ENCODE results near the gene ANKRD6. TPM values are rescaled to one million over a fixed set of nuclear protein-coding genes. Genes with fewer than 3 reads are reported as not detected.

The ANKRD6 gene
- total and polyA plus RNA-seq, 2 donors, result 10.6 to 12.3 TPM

DNA sequence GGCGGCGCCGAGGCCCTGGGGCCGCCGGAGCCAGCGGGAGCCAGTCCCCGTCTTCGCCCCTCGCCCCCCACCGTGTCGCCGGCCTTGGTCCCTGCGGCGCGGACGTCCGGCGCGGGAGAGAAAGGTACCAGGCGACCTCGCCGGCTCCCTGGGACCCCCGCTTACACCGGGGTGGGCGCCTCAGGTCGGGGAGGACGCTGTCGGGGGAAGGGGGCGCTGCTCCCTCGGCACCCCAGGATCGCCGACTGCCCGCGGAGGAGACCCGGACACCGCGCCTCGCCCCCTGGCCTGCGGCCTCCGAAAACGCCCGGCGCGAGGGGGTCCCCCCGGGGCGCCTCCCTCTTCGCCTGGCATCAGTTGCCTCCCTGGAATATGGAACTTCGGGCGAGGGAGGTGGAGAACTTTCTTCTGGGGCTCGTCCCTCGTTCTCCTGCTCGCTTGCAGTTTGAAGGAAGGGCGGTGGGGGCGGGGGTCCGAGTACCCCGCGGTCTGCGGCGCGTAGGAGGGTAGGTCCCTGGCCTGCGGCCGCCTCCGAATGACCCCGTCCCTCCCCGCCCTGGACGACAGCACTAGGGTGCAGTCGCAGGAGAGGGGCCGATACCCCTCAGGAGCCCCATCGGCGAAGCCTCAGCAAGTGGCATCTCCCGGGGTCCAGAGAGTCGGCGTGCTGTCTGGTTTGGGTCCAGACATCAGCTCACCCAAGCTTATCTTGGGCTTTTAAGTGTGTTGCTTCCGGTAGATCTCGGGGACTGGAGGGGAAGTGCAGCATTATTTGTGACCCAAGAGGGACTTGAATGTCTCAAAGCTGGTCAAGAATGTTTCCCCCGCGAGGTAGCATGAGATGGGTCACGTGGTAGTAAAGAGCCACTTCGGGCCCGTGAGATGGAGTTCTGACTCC, 549 bp downstream of the ANKRD6 start:
- Histone ChIP-seq H3K36me3 (ENCODE audit: control insufficient read depth in 2 of 2, insufficient read depth in 2 of 2, low read length in 1 of 2) (no peaks in the 10 kb centered on the region), H3K27ac (ENCODE audit: low read depth in 1 of 2, low read length in 1 of 2) (no peak overlapping the region), H3K4me3 (ENCODE audit: low read length in 2 of 2) (peak overlapping the region; percentile 49 to 74), H3K27me3 (ENCODE audit: control insufficient read depth in 2 of 2, insufficient read depth in 1 of 2, low read length in 1 of 2) (peaks cover 5 to 20% of the 10 kb centered on the region in 2 donors), H3K4me1 (ENCODE audit: control insufficient read depth in 2 of 2, insufficient read depth in 2 of 2, low read length in 2 of 2) (peaks cover 3 to 14% of the 10 kb centered on the region in 2 donors), H3K9me3 (ENCODE audit: control insufficient read depth in 2 of 2, insufficient read depth in 1 of 2, low read length in 1 of 2) (no peaks in the 10 kb centered on the region)
- DNase-seq (ENCODE audit: low read depth in 6 of 9, low spot score in 9 of 9), result peak in 3 of 9 donors; percentile 22 to 46 (median 25)
- 3% methylated on average over 80 of the region's 80 CpGs for WGBS

DNA sequence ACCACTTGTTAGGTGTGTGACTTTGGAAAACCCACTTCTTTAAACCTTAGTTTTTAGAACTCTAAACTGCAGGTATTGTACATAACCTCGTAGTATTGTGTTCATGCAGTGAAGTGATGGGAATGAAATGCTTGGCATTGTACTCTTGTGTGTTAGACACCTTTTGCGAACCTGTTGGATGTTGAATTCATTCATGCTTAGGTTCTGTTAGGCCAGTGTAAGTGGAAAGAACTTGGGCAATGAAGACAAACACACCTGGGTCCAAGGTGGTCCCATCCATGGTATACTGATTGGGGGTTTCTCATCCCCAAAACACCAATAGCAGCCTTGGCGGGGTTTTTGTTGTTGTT, 1.2 kb downstream of the ANKRD6 start:
- peak overlapping the region; percentile 49 to 74 for H3K4me3 ChIP-seq (ENCODE audit: low read length in 2 of 2)
- peaks cover 5 to 20% of the 10 kb centered on the region in 2 donors for H3K27me3 ChIP-seq (ENCODE audit: control insufficient read depth in 2 of 2, insufficient read depth in 1 of 2, low read length in 1 of 2)
- 95% methylated on average over 3 of the region's 3 CpGs for WGBS
- H3K9me3 ChIP-seq (ENCODE audit: control insufficient read depth in 2 of 2, insufficient read depth in 1 of 2, low read length in 1 of 2), result no peaks in the 10 kb centered on the region
- H3K27ac ChIP-seq (ENCODE audit: low read depth in 1 of 2, low read length in 1 of 2), result no peak overlapping the region
- DNase-seq (ENCODE audit: low read depth in 6 of 9, low spot score in 9 of 9), result no peak
- peaks cover 3 to 14% of the 10 kb centered on the region in 2 donors for H3K4me1 ChIP-seq (ENCODE audit: control insufficient read depth in 2 of 2, insufficient read depth in 2 of 2, low read length in 2 of 2)
- no peaks in the 10 kb centered on the region for H3K36me3 ChIP-seq (ENCODE audit: control insufficient read depth in 2 of 2, insufficient read depth in 2 of 2, low read length in 1 of 2)

DNA sequence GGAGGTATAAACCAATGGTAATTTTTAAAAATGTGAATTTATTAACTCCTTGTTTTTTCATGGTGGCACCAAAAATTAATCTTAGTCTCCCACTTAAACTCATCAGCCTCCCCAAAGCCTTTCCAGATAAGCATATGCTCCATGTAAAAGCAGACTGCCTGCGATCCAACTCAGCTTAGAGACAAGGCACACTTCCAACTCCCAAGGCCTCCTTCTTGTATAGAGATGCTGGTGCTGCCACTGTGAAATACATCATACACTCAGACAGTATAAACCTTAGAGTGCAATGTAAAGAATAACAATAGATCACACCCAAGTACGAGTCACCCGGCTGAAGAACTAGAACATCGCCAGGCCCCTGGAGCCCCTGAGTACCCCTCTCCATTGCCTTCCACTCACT, 2.0 kb downstream of the ANKRD6 start:
- Histone ChIP-seq H3K36me3 (ENCODE audit: control insufficient read depth in 2 of 2, insufficient read depth in 2 of 2, low read length in 1 of 2) (no peaks in the 10 kb centered on the region), H3K27me3 (ENCODE audit: control insufficient read depth in 2 of 2, insufficient read depth in 1 of 2, low read length in 1 of 2) (peaks cover 5 to 20% of the 10 kb centered on the region in 2 donors), H3K27ac (ENCODE audit: low read depth in 1 of 2, low read length in 1 of 2) (peak overlapping the region in 1 of 2 donors; percentile 3), H3K4me3 (ENCODE audit: low read length in 2 of 2) (no peak overlapping the region), H3K9me3 (ENCODE audit: control insufficient read depth in 2 of 2, insufficient read depth in 1 of 2, low read length in 1 of 2) (no peaks in the 10 kb centered on the region), H3K4me1 (ENCODE audit: control insufficient read depth in 2 of 2, insufficient read depth in 2 of 2, low read length in 2 of 2) (peaks cover 3 to 14% of the 10 kb centered on the region in 2 donors)
- 94% methylated on average over 4 of the region's 4 CpGs for WGBS
- DNase-seq (ENCODE audit: low read depth in 6 of 9, low spot score in 9 of 9), result no peak

DNA sequence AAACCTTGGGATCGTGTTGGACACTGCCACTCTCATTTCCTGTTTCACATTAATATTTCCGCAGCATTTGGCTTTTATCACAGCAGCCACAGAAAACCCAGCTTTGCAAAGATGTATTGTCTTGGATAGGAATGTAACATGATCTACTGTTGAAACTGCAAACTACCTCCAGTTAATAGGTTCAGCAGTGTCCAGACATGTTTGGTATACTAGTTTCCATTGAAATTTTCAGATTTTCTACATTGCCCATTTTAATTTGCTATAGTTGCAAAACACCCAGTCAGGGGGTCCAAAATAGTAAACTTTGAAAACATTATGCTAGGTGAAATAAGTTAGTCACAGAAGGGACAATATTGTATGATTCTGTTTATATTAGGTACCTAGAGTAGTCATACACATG, 3.3 kb downstream of the ANKRD6 start:
- Histone ChIP-seq H3K36me3 (ENCODE audit: control insufficient read depth in 2 of 2, insufficient read depth in 2 of 2, low read length in 1 of 2) (no peaks in the 10 kb centered on the region), H3K9me3 (ENCODE audit: control insufficient read depth in 2 of 2, insufficient read depth in 1 of 2, low read length in 1 of 2) (no peaks in the 10 kb centered on the region), H3K27me3 (ENCODE audit: control insufficient read depth in 2 of 2, insufficient read depth in 1 of 2, low read length in 1 of 2) (peaks cover 5 to 20% of the 10 kb centered on the region in 2 donors), H3K4me3 (ENCODE audit: low read length in 2 of 2) (no peak overlapping the region), H3K27ac (ENCODE audit: low read depth in 1 of 2, low read length in 1 of 2) (no peak overlapping the region), H3K4me1 (ENCODE audit: control insufficient read depth in 2 of 2, insufficient read depth in 2 of 2, low read length in 2 of 2) (peaks cover 3 to 14% of the 10 kb centered on the region in 2 donors)
- no peak for DNase-seq (ENCODE audit: low read depth in 6 of 9, low spot score in 9 of 9)
- WGBS, result 70% methylated on average over 2 of the region's 2 CpGs

DNA sequence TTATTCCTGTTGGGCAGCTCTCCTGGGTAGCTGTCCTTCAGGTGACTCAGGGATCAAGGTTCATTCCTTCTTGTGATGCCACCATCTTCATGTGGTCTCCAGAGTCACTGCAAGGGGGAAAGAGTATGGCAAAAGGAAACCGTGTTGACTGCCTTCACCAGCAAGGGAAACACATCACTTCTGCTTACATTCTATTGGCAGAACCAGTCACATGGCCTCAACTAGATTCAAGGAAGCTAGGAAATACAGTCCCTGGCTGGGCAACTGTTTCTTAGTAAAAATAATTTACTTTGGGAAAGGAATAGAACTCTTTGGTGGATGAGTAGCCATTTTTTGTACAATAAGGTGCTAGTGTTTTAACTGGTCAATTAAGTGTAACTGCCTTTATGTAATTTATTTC, 5.3 kb downstream of the ANKRD6 start:
- 87% methylated on average over 1 of the region's 1 CpG for WGBS
- H3K4me3 ChIP-seq (ENCODE audit: low read length in 2 of 2), result no peak overlapping the region
- H3K27ac ChIP-seq (ENCODE audit: low read depth in 1 of 2, low read length in 1 of 2), result no peak overlapping the region
- DNase-seq (ENCODE audit: low read depth in 6 of 9, low spot score in 9 of 9), result no peak
- no peaks in the 10 kb centered on the region for H3K36me3 ChIP-seq (ENCODE audit: control insufficient read depth in 2 of 2, insufficient read depth in 2 of 2, low read length in 1 of 2)
- H3K9me3 ChIP-seq (ENCODE audit: control insufficient read depth in 2 of 2, insufficient read depth in 1 of 2, low read length in 1 of 2), result no peaks in the 10 kb centered on the region
- H3K4me1 ChIP-seq (ENCODE audit: control insufficient read depth in 2 of 2, insufficient read depth in 2 of 2, low read length in 2 of 2), result peaks cover 0 to 7% of the 10 kb centered on the region in 2 donors
- peaks cover 5 to 19% of the 10 kb centered on the region in 2 donors for H3K27me3 ChIP-seq (ENCODE audit: control insufficient read depth in 2 of 2, insufficient read depth in 1 of 2, low read length in 1 of 2)

DNA sequence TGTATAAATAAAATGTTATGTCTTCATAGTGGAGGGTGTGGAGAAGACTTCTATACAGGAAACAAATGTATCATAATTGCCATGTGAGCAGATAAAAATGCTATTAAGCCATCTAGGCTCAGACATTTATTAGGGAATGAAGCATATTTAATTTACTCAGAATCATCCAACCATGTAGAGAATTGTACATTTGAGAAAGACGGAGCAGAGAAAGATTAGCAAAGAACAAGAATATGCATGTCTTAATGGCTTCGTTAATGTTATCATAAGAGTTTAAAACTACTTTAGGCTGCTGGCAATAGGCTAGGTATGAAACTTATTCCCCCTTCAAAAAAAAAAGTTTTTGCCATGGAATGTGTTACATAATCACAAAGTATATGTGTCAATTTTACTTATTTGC, 6.1 kb downstream of the ANKRD6 start:
- WGBS, result 94% methylated on average over 2 of the region's 2 CpGs
- H3K27ac ChIP-seq (ENCODE audit: low read depth in 1 of 2, low read length in 1 of 2), result no peak overlapping the region
- no peaks in the 10 kb centered on the region for H3K9me3 ChIP-seq (ENCODE audit: control insufficient read depth in 2 of 2, insufficient read depth in 1 of 2, low read length in 1 of 2)
- H3K4me1 ChIP-seq (ENCODE audit: control insufficient read depth in 2 of 2, insufficient read depth in 2 of 2, low read length in 2 of 2), result no peaks in the 10 kb centered on the region
- DNase-seq (ENCODE audit: low read depth in 6 of 9, low spot score in 9 of 9), result no peak
- no peak overlapping the region for H3K4me3 ChIP-seq (ENCODE audit: low read length in 2 of 2)
- peaks cover 0 to 11% of the 10 kb centered on the region in 2 donors for H3K27me3 ChIP-seq (ENCODE audit: control insufficient read depth in 2 of 2, insufficient read depth in 1 of 2, low read length in 1 of 2)
- H3K36me3 ChIP-seq (ENCODE audit: control insufficient read depth in 2 of 2, insufficient read depth in 2 of 2, low read length in 1 of 2), result no peaks in the 10 kb centered on the region

DNA sequence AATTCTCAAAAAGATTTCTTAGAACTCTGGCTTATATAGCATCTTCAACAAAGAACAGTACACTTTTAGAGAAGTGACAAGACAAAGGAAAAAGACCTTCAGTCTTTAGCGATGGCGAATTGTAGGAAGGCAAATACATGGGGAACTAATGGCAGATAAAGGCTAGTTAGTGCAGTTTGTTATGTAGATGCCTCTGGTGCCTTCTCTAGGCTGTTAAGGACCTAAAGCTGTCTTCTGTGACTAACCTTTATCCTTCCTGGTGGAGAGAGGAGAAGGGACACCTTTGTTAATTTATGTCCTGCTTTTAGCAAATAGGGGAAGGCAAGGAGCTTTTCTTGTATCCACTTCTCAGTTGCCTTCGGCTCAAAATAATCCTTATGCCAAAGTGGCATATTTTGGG, 7.2 kb downstream of the ANKRD6 start:
- no peaks in the 10 kb centered on the region for H3K4me1 ChIP-seq (ENCODE audit: control insufficient read depth in 2 of 2, insufficient read depth in 2 of 2, low read length in 2 of 2)
- H3K4me3 ChIP-seq (ENCODE audit: low read length in 2 of 2), result no peak overlapping the region
- no peak overlapping the region for H3K27ac ChIP-seq (ENCODE audit: low read depth in 1 of 2, low read length in 1 of 2)
- DNase-seq (ENCODE audit: low read depth in 6 of 9, low spot score in 9 of 9), result no peak
- WGBS, result 95% methylated on average over 3 of the region's 3 CpGs
- H3K27me3 ChIP-seq (ENCODE audit: control insufficient read depth in 2 of 2, insufficient read depth in 1 of 2, low read length in 1 of 2), result peaks cover 0 to under 1% of the 10 kb centered on the region in 2 donors
- H3K36me3 ChIP-seq (ENCODE audit: control insufficient read depth in 2 of 2, insufficient read depth in 2 of 2, low read length in 1 of 2), result no peaks in the 10 kb centered on the region
- H3K9me3 ChIP-seq (ENCODE audit: control insufficient read depth in 2 of 2, insufficient read depth in 1 of 2, low read length in 1 of 2), result no peaks in the 10 kb centered on the region

DNA sequence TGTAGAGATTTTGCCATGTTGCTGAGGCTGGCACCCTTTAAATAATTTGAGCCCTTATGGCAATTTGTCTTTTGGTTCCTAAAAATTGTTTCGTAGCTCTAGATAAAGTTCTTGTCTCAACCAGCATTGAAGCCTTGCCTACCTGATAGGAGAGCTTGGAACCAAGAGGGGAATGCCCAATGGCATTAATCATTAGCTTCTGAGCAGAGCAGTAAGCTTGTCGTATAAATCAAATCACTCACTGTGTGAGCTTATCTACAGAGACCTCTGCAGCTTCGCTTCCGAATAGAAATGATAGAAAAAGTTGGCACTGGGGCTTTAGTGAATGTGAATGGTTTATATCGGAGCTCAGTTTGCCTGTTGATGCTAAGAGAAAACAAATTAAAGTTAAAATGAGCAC, 10.7 kb downstream of the ANKRD6 start:
- no peaks in the 10 kb centered on the region for H3K9me3 ChIP-seq (ENCODE audit: control insufficient read depth in 2 of 2, insufficient read depth in 1 of 2, low read length in 1 of 2)
- no peak for DNase-seq (ENCODE audit: low read depth in 6 of 9, low spot score in 9 of 9)
- no peaks in the 10 kb centered on the region for H3K4me1 ChIP-seq (ENCODE audit: control insufficient read depth in 2 of 2, insufficient read depth in 2 of 2, low read length in 2 of 2)
- H3K4me3 ChIP-seq (ENCODE audit: low read length in 2 of 2), result no peak overlapping the region
- WGBS, result 92% methylated on average over 5 of the region's 5 CpGs
- H3K27me3 ChIP-seq (ENCODE audit: control insufficient read depth in 2 of 2, insufficient read depth in 1 of 2, low read length in 1 of 2), result no peaks in the 10 kb centered on the region
- H3K27ac ChIP-seq (ENCODE audit: low read depth in 1 of 2, low read length in 1 of 2), result no peak overlapping the region
- H3K36me3 ChIP-seq (ENCODE audit: control insufficient read depth in 2 of 2, insufficient read depth in 2 of 2, low read length in 1 of 2), result no peaks in the 10 kb centered on the region

DNA sequence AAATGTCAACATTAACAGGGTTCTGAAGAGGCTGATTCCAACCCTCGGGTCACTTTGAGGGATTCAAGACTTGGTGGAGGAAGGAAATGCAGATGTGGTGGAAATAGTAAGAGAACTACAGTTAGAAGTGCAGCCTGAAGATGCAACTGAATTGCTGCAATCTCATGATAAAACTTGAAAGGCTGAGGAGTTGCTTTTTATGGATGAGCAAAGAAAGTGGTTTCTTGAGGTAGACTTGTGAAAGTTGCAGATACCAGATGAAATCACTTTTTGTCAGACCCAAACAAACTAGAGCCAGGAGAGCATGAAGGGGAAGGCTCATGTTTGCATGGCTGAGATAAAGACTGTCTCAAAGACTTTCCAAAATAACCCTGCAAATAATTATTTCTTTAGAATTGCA, 16.2 kb downstream of the ANKRD6 start:
- WGBS, result 10% methylated on average over 1 of the region's 1 CpG
- no peak for DNase-seq (ENCODE audit: low read depth in 6 of 9, low spot score in 9 of 9)
- Histone ChIP-seq H3K27ac (ENCODE audit: low read depth in 1 of 2, low read length in 1 of 2) (no peak overlapping the region), H3K4me3 (ENCODE audit: low read length in 2 of 2) (no peak overlapping the region), H3K27me3 (ENCODE audit: control insufficient read depth in 2 of 2, insufficient read depth in 1 of 2, low read length in 1 of 2) (no peaks in the 10 kb centered on the region), H3K9me3 (ENCODE audit: control insufficient read depth in 2 of 2, insufficient read depth in 1 of 2, low read length in 1 of 2) (no peaks in the 10 kb centered on the region), H3K36me3 (ENCODE audit: control insufficient read depth in 2 of 2, insufficient read depth in 2 of 2, low read length in 1 of 2) (no peaks in the 10 kb centered on the region), H3K4me1 (ENCODE audit: control insufficient read depth in 2 of 2, insufficient read depth in 2 of 2, low read length in 2 of 2) (no peaks in the 10 kb centered on the region)

All from thymus (tissue), 11 donors.